OCI-LY7 (cell line): ENCODE results near the gene BRD1. TPM values are rescaled to one million over a fixed set of nuclear protein-coding genes. Genes with fewer than 3 reads are reported as not detected.

ENCODE experiments used
- BruUV-seq: library from RNA; stranded (reverse); fragments of 400-500 nt; replicated peaks from 2 replicates; lab custom pipeline; 2021; lab: Mats Ljungman, UMichigan
- CTCF ChIA-PET: fragments of 300-600 bp; sonication (Branson Sonifier 250); formaldehyde crosslinking; loops from one replicate; lab custom pipeline; 2022; ENCODE audit warnings: antibody characterized with exemption; ENCODE audit not compliant: unreplicated experiment; lab: Charles Lee
- POLR2A ChIA-PET: fragments of 300-600 bp; sonication (Branson Sonifier 250); formaldehyde crosslinking; loops from one replicate; lab custom pipeline; 2022; ENCODE audit warnings: antibody characterized with exemption; lab: Charles Lee
- DNase-seq: peaks from one replicate; pipeline ENCODE4 v3.0.0-alpha.2; 2015; ENCODE audit warnings: low spot score
- H2AFZ ChIP-seq: fragments of 200-600 bp; sonication (generic), shearing (Covaris generic); 2 replicates; pipeline ENCODE4 v1.6.1; 2014; ENCODE audit warnings: mild to moderate bottlenecking, antibody characterized with exemption, low read length, moderate library complexity
- H3K27ac ChIP-seq: fragments of 200-600 bp; sonication (generic); 2 replicates; pipeline ENCODE4 v1.5.1; 2014; ENCODE audit warnings: mixed run types, low read depth, mild to moderate bottlenecking, moderate library complexity, low read length, inconsistent platforms; ENCODE audit not compliant: poor library complexity, severe bottlenecking
- H3K36me3 ChIP-seq: fragments of 200-600 bp; sonication (generic); 2 replicates; pipeline ENCODE4 v1.6.1; 2014; ENCODE audit warnings: mild to moderate bottlenecking, antibody characterized with exemption, low read length, moderate library complexity, mixed read lengths; ENCODE audit not compliant: insufficient read depth
- H3K4me1 ChIP-seq: fragments of 200-600 bp; sonication (generic); 2 replicates; pipeline ENCODE4 v1.5.1; 2014; ENCODE audit warnings: mild to moderate bottlenecking, low read length; ENCODE audit not compliant: insufficient read depth, poor library complexity, severe bottlenecking
- H3K4me2 ChIP-seq: fragments of 200-600 bp; sonication (generic); 2 replicates; pipeline ENCODE4 v1.6.1; 2014; ENCODE audit warnings: mild to moderate bottlenecking, low read length
- H3K4me3 ChIP-seq: fragments of 200-600 bp; sonication (generic); 2 replicates; pipeline ENCODE4 v1.5.1; 2014; ENCODE audit warnings: mild to moderate bottlenecking, low read depth, low read length; ENCODE audit not compliant: poor library complexity, severe bottlenecking
- H3K79me2 ChIP-seq: fragments of 200-600 bp; sonication (generic); 2 replicates; pipeline ENCODE4 v1.6.1; 2016; ENCODE audit warnings: low read depth, mild to moderate bottlenecking, low read length, moderate library complexity, mixed read lengths; ENCODE audit not compliant: insufficient read depth
- H3K9me2 ChIP-seq: fragments of 200-600 bp; sonication (generic); 2 replicates; pipeline ENCODE4 v1.6.1; 2016; ENCODE audit warnings: mild to moderate bottlenecking, low read length, mixed read lengths; ENCODE audit not compliant: insufficient read depth
- H3K9me3 ChIP-seq: fragments of 200-600 bp; sonication (generic); 2 replicates; pipeline ENCODE4 v1.6.1; 2014; ENCODE audit warnings: mild to moderate bottlenecking, mixed run types, low read length, mixed read lengths
- H4K20me1 ChIP-seq: fragments of 200-600 bp; sonication (generic); 2 replicates; pipeline ENCODE4 v1.6.1; 2014; ENCODE audit warnings: mild to moderate bottlenecking, antibody characterized with exemption, low read length, moderate library complexity, mixed read lengths; ENCODE audit not compliant: insufficient read depth
- CTCF ChIP-seq: fragments of 200-600 bp; sonication (generic); conservative IDR thresholded peaks from 2 replicates; pipeline ENCODE4 v1.5.1; 2014; ENCODE audit warnings: mild to moderate bottlenecking, antibody characterized with exemption, low read length, moderate library complexity, mixed read lengths
- EZH2phosphoT487 ChIP-seq: fragments of 200-600 bp; sonication (generic); IDR thresholded peaks from 2 replicates; pipeline ENCODE4 v1.6.1; 2018; ENCODE audit warnings: low read depth, borderline replicate concordance, mild to moderate bottlenecking, mixed run types, antibody characterized with exemption, low read length, moderate library complexity, mixed read lengths
- intact Hi-C: fragments of 100-400 bp; cut with micrococcal nuclease; formaldehyde crosslinking; loops from one replicate; pipeline ENCODE4 v1.10.0; 2022; ENCODE audit not compliant: unreplicated experiment
- total RNA-seq, 2 experiments: library from RNA; depleted of rRNA in 1 of 2; stranded (reverse); fragments of >200 nt in 1 of 2; shearing (Covaris generic) in 1 of 2; gene quantifications; 2 replicates each; pipeline ENCODE4 v1.2.3, GENCODE V29; 2014 to 2022

BRD1 gene
- total RNA-seq, 2 experiments from 2014 or later: 38.1 to 46.6 TPM

- no peak overlapping the region for H3K4me3 ChIP-seq
- H3K36me3 ChIP-seq: peaks cover 68% of the 10 kb centered on the region
- peaks cover 6% of the 10 kb centered on the region for H4K20me1 ChIP-seq
- H3K79me2 ChIP-seq: peaks cover 29% of the 10 kb centered on the region
- no peaks in the 10 kb centered on the region for H3K4me1 ChIP-seq
- H3K9me3 ChIP-seq: no peaks in the 10 kb centered on the region
- no peak overlapping the region for H3K4me2 ChIP-seq
- TF ChIP-seq CTCF (no peak), EZH2phosphoT487 (no peak)
- intact Hi-C loops: no loop called here
- ChIA-PET POLR2A (interaction anchor here (0.6 kb wide), 1 partner anchor 580 kb away, joined by 3 read pairs; no protein-coding TSS in a partner anchor), CTCF (no interaction called here)
- DNase-seq: no peak
- H3K27ac ChIP-seq: no peak overlapping the region
- BruUV-seq: no TSS peak
- no peaks in the 10 kb centered on the region for H3K9me2 ChIP-seq
- no peak overlapping the region for H2AFZ ChIP-seq
Measured at GRCh38 chr22:49803737-49804375, 23.8 kb downstream of the BRD1 start.

GRCh38 chr22:49803134-49803533, 24.5 kb downstream of the BRD1 start:
- ChIA-PET POLR2A (interaction anchor here (0.6 kb wide), 1 partner anchor 581 kb away, joined by 3 read pairs; no protein-coding TSS in a partner anchor), CTCF (no interaction called here)
- no peak for DNase-seq
- Histone ChIP-seq H3K4me1 (no peaks in the 10 kb centered on the region), H3K9me2 (no peaks in the 10 kb centered on the region), H2AFZ (no peak overlapping the region), H3K79me2 (peaks cover 22% of the 10 kb centered on the region), H3K4me2 (no peak overlapping the region), H3K4me3 (no peak overlapping the region), H3K9me3 (no peaks in the 10 kb centered on the region), H4K20me1 (peaks cover 6% of the 10 kb centered on the region), H3K36me3 (peaks cover 69% of the 10 kb centered on the region), H3K27ac (no peak overlapping the region)
- intact Hi-C loops: no loop called here
- no peak for TF ChIP-seq CTCF
- TF ChIP-seq EZH2phosphoT487: no peak
- BruUV-seq: no TSS peak

GRCh38 chr22:49801391-49802060, 26.1 kb downstream of the BRD1 start:
- Histone ChIP-seq H3K4me2 (no peak overlapping the region), H3K4me3 (no peak overlapping the region)
- intact Hi-C loops: no loop called here

More at GRCh38 chr22:49801391-49802060, 26.1 kb downstream of the BRD1 start:
- peaks cover 71% of the 10 kb centered on the region for H3K36me3 ChIP-seq
- no peak for DNase-seq
- no peaks in the 10 kb centered on the region for H4K20me1 ChIP-seq
- peaks cover 6% of the 10 kb centered on the region; the same call in 1 of the 2 replicates for H3K79me2 ChIP-seq
- ChIA-PET CTCF (no interaction called here), POLR2A (no interaction called here)
- no peaks in the 10 kb centered on the region for H3K4me1 ChIP-seq
- no peak for TF ChIP-seq CTCF
- TF ChIP-seq EZH2phosphoT487: no peak
- no peak overlapping the region for H3K27ac ChIP-seq
- H3K9me2 ChIP-seq: no peaks in the 10 kb centered on the region
- H3K9me3 ChIP-seq: no peaks in the 10 kb centered on the region
- no peak overlapping the region for H2AFZ ChIP-seq
- no TSS peak for BruUV-seq
